Adrenal gland (tissue), 5 donors: ENCODE measurements around the gene FOXE3.

Experiments used
- CTCF ChIP-seq, 6 experiments: fragments of 450-650 bp in 4 of 6; fragments of 200-600 bp in 2 of 6; sonication (generic) in 1 of 6; IDR thresholded peaks; 1 replicate in 5 of 6; 2 replicates in 1 of 6; pipeline versions ENCODE4 v1.5.1 to v1.8.0; 2016 to 2021; ENCODE audit warnings: antibody characterized with exemption in 6 of 6, mild to moderate bottlenecking in 2 of 6, moderate library complexity in 1 of 6
- POLR2A ChIP-seq, 2 donors: fragments of 450-650 bp; IDR thresholded peaks; one replicate each; pipeline ENCODE4 v1.6.1; 2017; ENCODE audit warnings: antibody characterized with exemption in 2 of 2, mild to moderate bottlenecking in 2 of 2, moderate library complexity in 1 of 2
- donor health status: DM: no; HTN: no; CAD: no.

DNA sequence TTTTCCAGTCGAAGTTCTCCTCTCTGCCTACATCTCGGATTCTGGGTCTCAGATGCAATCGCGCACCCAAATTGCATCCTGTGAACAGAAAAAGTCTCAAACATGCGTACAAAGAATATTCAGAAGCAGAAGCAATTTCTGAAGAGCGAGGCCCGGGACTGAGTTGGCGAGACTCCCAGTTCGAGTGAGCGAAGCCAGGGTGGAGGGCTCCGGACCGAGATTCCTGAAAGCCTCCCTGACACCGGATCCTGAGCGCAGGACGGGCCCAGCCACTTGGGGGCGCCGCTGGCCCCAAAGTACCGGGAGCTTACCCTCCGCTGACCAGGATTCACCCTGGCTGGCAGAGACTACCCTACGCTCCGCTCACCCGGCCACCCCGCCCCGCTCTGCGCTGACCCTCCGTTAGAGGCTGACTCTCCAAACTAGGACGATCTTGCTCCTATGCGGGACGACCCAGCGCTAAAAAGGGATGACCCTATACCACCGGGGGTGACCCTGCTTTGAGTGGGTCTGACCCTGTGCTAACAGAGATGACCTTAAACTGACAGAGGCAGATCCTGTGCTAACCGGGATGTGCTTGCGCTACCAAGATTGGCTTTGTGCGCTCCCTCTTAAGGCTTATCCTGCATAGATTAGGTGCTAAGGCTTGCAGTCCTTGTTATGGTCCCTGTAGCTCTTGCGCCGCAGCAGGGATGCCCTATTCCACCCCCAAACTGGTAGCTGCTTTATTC lies 33.9 kb downstream of the FOXE3 start:
- TF ChIP-seq CTCF (IDR thresholded peaks at IDR 0.05) (peak in 5 of 6 experiments; percentile 21 to 49 (median 37)), POLR2A (IDR thresholded peaks at IDR 0.05) (no peak)
